Fibroblast of skin of abdomen (primary cell): Measurements from ENCODE around the gene VPS35.
"Not testable (repeated sequence)": the region's sequence is repeated elsewhere in the genome, so short reads cannot be mapped to it uniquely, and the experiment has no call there.

Experiments used
- DNase-seq: peaks from one replicate; pipeline ENCODE4 v3.0.0-alpha.2; 2013

The VPS35 gene

GRCh38 chr16:46711106-46712058 lies 22.4 kb upstream of the VPS35 start:
- no peak for DNase-seq

GRCh38 chr16:46709469-46710005 lies 20.6 kb upstream of the VPS35 start:
- DNase-seq, result no peak

GRCh38 chr16:46706642-46707041 lies 17.7 kb upstream of the VPS35 start:
- DNase-seq, result no peak

GRCh38 chr16:46702030-46702429 lies 13.1 kb upstream of the VPS35 start:
- DNase-seq, result no peak

GRCh38 chr16:46701615-46702014 lies 12.6 kb upstream of the VPS35 start:
- no peak for DNase-seq

- no peak for DNase-seq
Observed at GRCh38 chr16:46700048-46700447, 11.1 kb upstream of the VPS35 start.

- DNase-seq, result no peak
Observed at GRCh38 chr16:46696957-46697356, 8.0 kb upstream of the VPS35 start.

GRCh38 chr16:46695937-46696336 lies 7.0 kb upstream of the VPS35 start:
- DNase-seq, result no peak

- DNase-seq, result no peak
Observed at GRCh38 chr16:46693598-46693997, 4.6 kb upstream of the VPS35 start.

GRCh38 chr16:46691726-46692125 lies 2.7 kb upstream of the VPS35 start:
- peak; percentile 10 for DNase-seq

GRCh38 chr16:46690281-46691178 lies 1.6 kb upstream of the VPS35 start:
- peak; percentile 14 for DNase-seq

GRCh38 chr16:46689365-46690280 lies 645 bp upstream of the VPS35 start, which contains the start of gene ORC6:
Gene ORC6 (plus strand): TSS chr16:46689659. CDS start chr16:46689706, 47 bp downstream.
- peak; percentile 97 for DNase-seq

- DNase-seq, result no peak
Observed at GRCh38 chr16:46688101-46688653, 801 bp downstream of the VPS35 start.

- no peak for DNase-seq
Observed at GRCh38 chr16:46687486-46687885, 1.5 kb downstream of the VPS35 start.

GRCh38 chr16:46686815-46687473 lies 2.0 kb downstream of the VPS35 start:
- no peak for DNase-seq

- DNase-seq, result not testable (repeated sequence)
Observed at GRCh38 chr16:46681867-46682266, 7.1 kb downstream of the VPS35 start.

- not testable (repeated sequence) for DNase-seq
Observed at GRCh38 chr16:46677943-46678342, 11.0 kb downstream of the VPS35 start.

- DNase-seq, result peak; percentile 41
Observed at GRCh38 chr16:46673320-46674013, 15.5 kb downstream of the VPS35 start.

- no peak for DNase-seq
Observed at GRCh38 chr16:46662123-46662522, 26.9 kb downstream of the VPS35 start.

GRCh38 chr16:46658925-46659324 lies 30.1 kb downstream of the VPS35 start:
- no peak for DNase-seq
